ENCODE data around the gene ABCB11. TPM values are rescaled to one million over a fixed set of nuclear protein-coding genes. Genes with fewer than 3 reads are reported as not detected.

Gene ABCB11
- total and polyA plus RNA-seq, 7 donors, result under 0.01 to 0.93 (median 0.55) TPM; not detected in 2

DNA sequence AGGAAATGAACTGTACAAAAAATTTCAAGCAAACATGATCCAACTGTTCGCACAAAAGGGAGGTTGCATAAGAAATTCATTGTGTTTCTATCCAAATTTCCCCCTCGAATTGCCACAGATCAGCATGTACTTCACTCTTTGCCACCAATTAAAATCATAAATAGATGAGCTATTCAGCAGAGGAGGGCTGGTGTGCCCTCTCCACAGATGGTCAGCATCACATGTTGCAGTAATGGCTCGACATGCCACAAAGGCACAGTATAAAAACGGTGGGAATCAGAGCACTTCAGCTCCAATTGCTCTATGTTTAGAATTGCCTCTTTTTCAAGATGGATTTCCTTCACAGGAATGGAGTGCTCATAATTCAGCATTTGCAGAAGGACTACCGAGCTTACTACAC is 130.1 kb downstream of the ABCB11 start, which contains the start of gene G6PC2:
Gene G6PC2, plus strand, starts transcription at position 289 of the 400 bp plus-strand sequence. Its CDS starts 41 bp downstream, at position 330.
- H3K4me3 ChIP-seq, result no peak within 1 kb of the TSS
- no peak for DNase-seq
- no peaks in the 10 kb centered on the region for H3K36me3 ChIP-seq
- 70 to 81% methylated on average over 5 of the region's 5 CpGs for WGBS, 2 donors
- intact Hi-C loops (cut with DNase I), result no loop called here
- H3K4me1 ChIP-seq, result no peaks in the 10 kb centered on the region
- TF ChIP-seq POLR2A (IDR thresholded peaks at IDR 0.05) (no peak), EP300 (IDR thresholded peaks at IDR 0.05) (no peak), POLR2AphosphoS5 (IDR thresholded peaks at IDR 0.05) (no peak)
- TF ChIP-seq, protein P1, sequence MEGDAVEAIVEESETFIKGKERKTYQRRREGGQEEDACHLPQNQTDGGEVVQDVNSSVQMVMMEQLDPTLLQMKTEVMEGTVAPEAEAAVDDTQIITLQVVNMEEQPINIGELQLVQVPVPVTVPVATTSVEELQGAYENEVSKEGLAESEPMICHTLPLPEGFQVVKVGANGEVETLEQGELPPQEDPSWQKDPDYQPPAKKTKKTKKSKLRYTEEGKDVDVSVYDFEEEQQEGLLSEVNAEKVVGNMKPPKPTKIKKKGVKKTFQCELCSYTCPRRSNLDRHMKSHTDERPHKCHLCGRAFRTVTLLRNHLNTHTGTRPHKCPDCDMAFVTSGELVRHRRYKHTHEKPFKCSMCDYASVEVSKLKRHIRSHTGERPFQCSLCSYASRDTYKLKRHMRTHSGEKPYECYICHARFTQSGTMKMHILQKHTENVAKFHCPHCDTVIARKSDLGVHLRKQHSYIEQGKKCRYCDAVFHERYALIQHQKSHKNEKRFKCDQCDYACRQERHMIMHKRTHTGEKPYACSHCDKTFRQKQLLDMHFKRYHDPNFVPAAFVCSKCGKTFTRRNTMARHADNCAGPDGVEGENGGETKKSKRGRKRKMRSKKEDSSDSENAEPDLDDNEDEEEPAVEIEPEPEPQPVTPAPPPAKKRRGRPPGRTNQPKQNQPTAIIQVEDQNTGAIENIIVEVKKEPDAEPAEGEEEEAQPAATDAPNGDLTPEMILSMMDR (IDR thresholded peaks at IDR 0.05), result no peak
- no peak within 1 kb of the TSS for H3K27ac ChIP-seq
- H3K27me3 ChIP-seq, result no peaks in the 10 kb centered on the region
- no peaks in the 10 kb centered on the region for H3K9me3 ChIP-seq

DNA sequence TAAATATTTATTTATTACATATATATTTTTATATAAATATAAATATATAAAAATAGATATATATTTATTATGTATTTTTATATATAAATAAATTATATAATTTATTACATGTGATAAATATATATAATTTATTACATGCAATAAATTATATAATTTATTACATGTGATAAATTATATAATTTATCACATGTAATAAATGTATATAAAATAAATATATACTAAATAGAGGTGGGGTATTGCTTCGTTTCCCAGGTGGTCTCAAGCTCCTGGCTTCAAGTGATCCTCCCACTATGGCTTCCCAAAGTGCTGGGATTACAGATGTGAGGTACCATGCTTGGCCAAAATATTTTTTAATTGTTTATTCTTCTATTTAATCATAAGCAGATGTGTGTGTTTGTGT is 133.7 kb downstream of the ABCB11 start:
- TF ChIP-seq, protein P1 (IDR thresholded peaks at IDR 0.05), result no peak
- TF ChIP-seq POLR2AphosphoS5 (IDR thresholded peaks at IDR 0.05), result no peak
- TF ChIP-seq EP300 (IDR thresholded peaks at IDR 0.05), result no peak
- TF ChIP-seq POLR2A (IDR thresholded peaks at IDR 0.05), result no peak
- WGBS, 2 donors, result 46 to 81% methylated on average over 1 of the region's 1 CpG
- Histone ChIP-seq H3K4me3 (no peak overlapping the region), H3K4me1 (no peaks in the 10 kb centered on the region), H3K36me3 (no peaks in the 10 kb centered on the region), H3K27ac (no peak overlapping the region), H3K9me3 (no peaks in the 10 kb centered on the region), H3K27me3 (no peaks in the 10 kb centered on the region)
- intact Hi-C loops (cut with DNase I), result no loop called here
- no peak for DNase-seq

DNA sequence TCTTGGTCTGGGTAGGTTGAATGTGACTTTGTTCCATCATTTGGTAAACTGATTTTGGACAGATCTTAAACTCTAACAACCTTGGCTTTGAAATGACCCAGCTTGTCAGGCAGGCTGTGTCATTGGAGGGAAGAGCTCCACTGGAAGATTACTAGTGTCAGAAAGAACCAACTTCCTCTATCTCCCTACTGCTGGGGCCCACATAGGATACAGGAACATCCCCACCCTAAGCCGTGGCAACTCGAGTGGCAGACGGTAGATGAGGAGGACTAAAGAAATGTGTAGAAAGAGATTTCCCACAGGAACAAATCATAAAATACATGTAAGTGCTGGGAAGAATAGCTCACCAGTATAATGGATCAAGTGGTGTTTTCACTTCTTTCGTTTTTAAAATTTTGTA is 134.3 kb downstream of the ABCB11 start:
- Histone ChIP-seq H3K4me3 (no peak overlapping the region), H3K4me1 (no peaks in the 10 kb centered on the region), H3K9me3 (no peaks in the 10 kb centered on the region), H3K27ac (no peak overlapping the region), H3K27me3 (no peaks in the 10 kb centered on the region), H3K36me3 (no peaks in the 10 kb centered on the region)
- WGBS, 2 donors, result 68 to 75% methylated on average over 4 of the region's 4 CpGs
- intact Hi-C loops (cut with DNase I), result no loop called here
- TF ChIP-seq POLR2A (IDR thresholded peaks at IDR 0.05) (no peak), POLR2AphosphoS5 (IDR thresholded peaks at IDR 0.05) (no peak), EP300 (IDR thresholded peaks at IDR 0.05) (no peak)
- TF ChIP-seq, protein P1 (IDR thresholded peaks at IDR 0.05), result no peak
- no peak for DNase-seq

DNA sequence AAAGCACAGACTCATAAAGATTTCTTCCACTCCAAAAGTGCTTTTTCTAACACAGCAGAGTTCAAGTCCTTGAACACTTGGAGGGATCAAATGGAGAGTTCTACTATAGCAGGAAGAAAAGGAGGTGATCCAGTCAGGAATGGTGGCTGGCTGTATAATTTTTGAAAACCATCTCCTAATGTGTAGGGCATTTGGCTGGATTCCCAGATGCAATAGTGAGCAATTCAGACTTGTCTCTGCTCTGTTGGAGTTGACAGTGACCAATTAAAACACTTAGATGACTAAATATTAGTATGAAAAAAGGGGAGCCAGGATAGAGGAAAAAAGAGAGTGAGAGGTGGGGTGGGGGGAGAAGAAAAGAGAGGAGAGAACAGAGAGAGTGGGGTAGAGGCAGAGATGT is 135.4 kb downstream of the ABCB11 start:
- intact Hi-C loops (cut with DNase I), result no loop called here
- H3K27me3 ChIP-seq, result no peaks in the 10 kb centered on the region
- H3K36me3 ChIP-seq, result no peaks in the 10 kb centered on the region
- no peaks in the 10 kb centered on the region for H3K9me3 ChIP-seq
- no peak for DNase-seq
- H3K4me1 ChIP-seq, result no peaks in the 10 kb centered on the region
- no peak overlapping the region for H3K27ac ChIP-seq
- TF ChIP-seq EP300 (IDR thresholded peaks at IDR 0.05), result no peak
- no peak for TF ChIP-seq POLR2A (IDR thresholded peaks at IDR 0.05)
- TF ChIP-seq POLR2AphosphoS5 (IDR thresholded peaks at IDR 0.05), result no peak
- TF ChIP-seq, protein P1 (IDR thresholded peaks at IDR 0.05), result no peak
- H3K4me3 ChIP-seq, result no peak overlapping the region

DNA sequence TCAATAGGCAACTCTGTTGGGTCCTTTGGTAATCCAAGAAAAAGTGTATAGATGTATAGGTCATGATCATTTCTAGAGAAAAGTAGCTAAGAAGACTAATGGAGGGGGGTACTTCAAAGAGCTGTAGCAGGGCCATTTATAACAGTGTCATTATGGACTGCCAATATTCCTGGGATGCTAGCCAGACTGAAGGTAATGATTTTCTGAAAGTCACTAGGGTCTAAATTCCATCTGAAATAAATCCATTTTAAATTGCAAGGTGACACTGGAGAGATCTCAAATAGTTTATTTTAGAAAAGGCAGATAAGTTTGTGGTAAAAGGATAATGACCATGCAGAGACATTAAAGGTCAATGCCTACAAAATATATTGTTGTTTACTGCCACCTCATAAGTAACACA is 136.4 kb downstream of the ABCB11 start:
- Histone ChIP-seq H3K4me3 (no peak overlapping the region), H3K27ac (no peak overlapping the region), H3K36me3 (no peaks in the 10 kb centered on the region), H3K27me3 (no peaks in the 10 kb centered on the region), H3K9me3 (no peaks in the 10 kb centered on the region), H3K4me1 (peaks cover 0 to 6% (median 2%) of the 10 kb centered on the region in 4 donors)
- intact Hi-C loops (cut with DNase I), result no loop called here
- DNase-seq, result no peak
- TF ChIP-seq, protein P1 (IDR thresholded peaks at IDR 0.05), result no peak
- no peak for TF ChIP-seq POLR2A (IDR thresholded peaks at IDR 0.05)
- no peak for TF ChIP-seq EP300 (IDR thresholded peaks at IDR 0.05)
- no peak for TF ChIP-seq POLR2AphosphoS5 (IDR thresholded peaks at IDR 0.05)

All from sigmoid colon (tissue), 7 donors.